A549 (cell line): Measurements from ENCODE around the gene TMEM135.

Experiments
- CBX2 ChIP-seq: fragments of 200-600 bp; sonication (generic); IDR thresholded peaks from 2 replicates; pipeline ENCODE4 v1.6.1; 2016; ENCODE audit warnings: low read depth, mild to moderate bottlenecking, borderline replicate concordance
- CEBPB ChIP-seq, 2 experiments: fragments of >200 bp in 1 of 2; sonication (Bioruptor Twin) in 1 of 2; formaldehyde crosslinking in 1 of 2; IDR thresholded peaks; 2 replicates each; pipeline ENCODE4 v1.6.1; 2012 to 2016
- CTCF ChIP-seq: fragments of >200 bp; sonication (Bioruptor Twin); formaldehyde crosslinking; IDR thresholded peaks from 3 replicates; pipeline ENCODE4 v1.5.1; 2016
- ESRRA ChIP-seq: fragments of 150-350 bp; IDR thresholded peaks from 2 replicates; pipeline ENCODE4 v1.6.1; 2014; ENCODE audit warnings: mild to moderate bottlenecking, low read length, borderline replicate concordance
- JUNB ChIP-seq: fragments of >200 bp; sonication (Bioruptor Twin); formaldehyde crosslinking; IDR thresholded peaks from 2 replicates; pipeline ENCODE4 v1.6.1; 2016
- MAX ChIP-seq: IDR thresholded peaks from 2 replicates; pipeline ENCODE4 v1.6.1; 2012
- PBX3 ChIP-seq: IDR thresholded peaks from 2 replicates; pipeline ENCODE4 v1.6.1; 2012
- PHF8 ChIP-seq: fragments of 200-600 bp; sonication (generic); IDR thresholded peaks from 2 replicates; pipeline ENCODE4 v1.6.1; 2016; ENCODE audit warnings: low read depth, mild to moderate bottlenecking, antibody characterized with exemption, moderate library complexity, borderline replicate concordance
- POLR2A ChIP-seq: IDR thresholded peaks from 2 replicates; pipeline ENCODE4 v1.6.1; 2012; ENCODE audit warnings: mild to moderate bottlenecking, low read length
- REST ChIP-seq: fragments of 200-600 bp; sonication (generic); IDR thresholded peaks from 2 replicates; pipeline ENCODE4 v1.6.1; 2016; ENCODE audit warnings: antibody characterized with exemption, mild to moderate bottlenecking, moderate library complexity
- RNF2 ChIP-seq: fragments of 200-600 bp; sonication (generic); IDR thresholded peaks from 2 replicates; pipeline ENCODE4 v1.6.1; 2016; ENCODE audit warnings: low read depth, mild to moderate bottlenecking, antibody characterized with exemption, moderate library complexity, borderline replicate concordance
- TP53 ChIP-seq: fragments of 250-450 bp; sonication (Bioruptor Pico); IDR thresholded peaks from 2 replicates; pipeline ENCODE4 v1.5.0; 2021; ENCODE audit warnings: mild to moderate bottlenecking, moderate library complexity

- TF ChIP-seq CTCF (no peak), ESRRA (no peak), REST (no peak), POLR2A (no peak), TP53 (CRISPR knock-in tag) (no peak), PBX3 (no peak), JUNB (no peak), PHF8 (no peak), RNF2 (no peak), MAX (no peak), CBX2 (no peak), CEBPB (IDR thresholded peaks at IDR 0.05) (no peak)
These were observed 35.1 kb downstream of the TMEM135 start for GRCh38 chr11:87072787-87073186.
